ENCODE data around the gene RAP1B.

DNA sequence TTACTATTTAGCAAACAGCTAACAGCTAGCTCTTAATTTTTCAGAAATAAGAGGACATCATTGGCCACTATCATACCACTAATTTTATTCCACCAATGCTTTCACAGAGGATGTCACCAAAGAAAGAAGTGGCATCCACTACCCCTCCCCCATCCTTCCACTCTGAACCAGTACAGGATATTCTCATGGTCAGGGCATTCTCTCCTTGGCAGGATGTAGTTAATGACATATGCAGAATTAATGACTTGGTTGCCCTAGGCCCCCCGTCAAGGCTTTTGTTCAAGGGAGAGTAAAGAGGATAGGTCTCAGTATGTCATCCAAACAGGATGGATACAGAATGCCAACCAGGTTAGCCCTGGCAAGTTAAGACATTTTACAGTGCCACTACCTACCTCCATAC lies 57.2 kb downstream of the RAP1B start:
- TF ChIP-seq, protein P1, sequence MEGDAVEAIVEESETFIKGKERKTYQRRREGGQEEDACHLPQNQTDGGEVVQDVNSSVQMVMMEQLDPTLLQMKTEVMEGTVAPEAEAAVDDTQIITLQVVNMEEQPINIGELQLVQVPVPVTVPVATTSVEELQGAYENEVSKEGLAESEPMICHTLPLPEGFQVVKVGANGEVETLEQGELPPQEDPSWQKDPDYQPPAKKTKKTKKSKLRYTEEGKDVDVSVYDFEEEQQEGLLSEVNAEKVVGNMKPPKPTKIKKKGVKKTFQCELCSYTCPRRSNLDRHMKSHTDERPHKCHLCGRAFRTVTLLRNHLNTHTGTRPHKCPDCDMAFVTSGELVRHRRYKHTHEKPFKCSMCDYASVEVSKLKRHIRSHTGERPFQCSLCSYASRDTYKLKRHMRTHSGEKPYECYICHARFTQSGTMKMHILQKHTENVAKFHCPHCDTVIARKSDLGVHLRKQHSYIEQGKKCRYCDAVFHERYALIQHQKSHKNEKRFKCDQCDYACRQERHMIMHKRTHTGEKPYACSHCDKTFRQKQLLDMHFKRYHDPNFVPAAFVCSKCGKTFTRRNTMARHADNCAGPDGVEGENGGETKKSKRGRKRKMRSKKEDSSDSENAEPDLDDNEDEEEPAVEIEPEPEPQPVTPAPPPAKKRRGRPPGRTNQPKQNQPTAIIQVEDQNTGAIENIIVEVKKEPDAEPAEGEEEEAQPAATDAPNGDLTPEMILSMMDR (IDR thresholded peaks at IDR 0.05) = no peak
- TF ChIP-seq POLR2A (IDR thresholded peaks at IDR 0.05) = no peak

All from thyroid gland (tissue), 4 donors.